Inferior parietal cortex (tissue), 1 donor: Measurements from ENCODE around the gene BMP6.
"Not testable (repeated sequence)": the region's sequence is repeated elsewhere in the genome, so short reads cannot be mapped to it uniquely, and the experiment has no call there.

Experiments used
- DNase-seq: peaks from one replicate; pipeline ENCODE4 v3.0.0-alpha.2; 2016; ENCODE audit errors: extremely low spot score

BMP6 gene

DNA sequence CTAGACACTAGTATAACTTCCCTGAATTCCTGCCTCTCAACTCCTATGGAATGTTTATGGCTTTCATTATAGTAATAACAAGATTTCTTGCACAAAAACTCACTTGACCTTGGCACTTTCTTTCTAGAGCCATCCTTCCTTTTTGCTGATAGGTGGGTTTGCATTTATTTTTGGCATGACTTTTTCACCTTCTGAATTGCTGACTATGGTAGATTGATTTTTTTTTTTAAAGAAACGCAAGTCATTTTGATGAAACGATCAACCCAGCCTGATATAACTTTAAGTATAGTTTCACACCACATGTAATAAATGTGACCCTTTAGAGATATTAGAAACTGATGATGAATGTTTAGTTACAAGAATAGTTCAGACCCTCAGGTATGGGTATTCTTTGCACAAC, 61.8 kb downstream of the BMP6 start:
- DNase-seq: no peak

- no peak for DNase-seq
These were observed 68.6 kb downstream of the BMP6 start for GRCh38 chr6:7794509-7794908.

DNA sequence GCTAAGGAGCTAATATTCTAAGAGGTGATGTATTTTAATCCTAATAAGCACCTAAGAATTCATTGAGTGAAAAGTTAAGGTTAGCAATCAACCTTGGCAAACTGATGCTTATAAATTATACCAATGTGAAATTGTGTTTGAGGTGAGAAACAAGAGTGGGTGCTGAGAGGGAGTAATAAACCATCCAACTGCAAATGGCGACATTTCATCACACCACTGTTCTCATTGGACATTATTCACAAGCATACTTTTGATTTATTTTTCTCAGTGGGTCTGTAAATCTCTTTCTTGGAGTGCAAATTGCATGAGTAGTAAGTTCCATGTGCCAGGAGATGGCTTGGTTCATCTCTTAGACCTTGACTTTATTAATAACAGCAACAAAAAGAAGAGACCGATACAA, 71.5 kb downstream of the BMP6 start:
- DNase-seq: no peak

DNA sequence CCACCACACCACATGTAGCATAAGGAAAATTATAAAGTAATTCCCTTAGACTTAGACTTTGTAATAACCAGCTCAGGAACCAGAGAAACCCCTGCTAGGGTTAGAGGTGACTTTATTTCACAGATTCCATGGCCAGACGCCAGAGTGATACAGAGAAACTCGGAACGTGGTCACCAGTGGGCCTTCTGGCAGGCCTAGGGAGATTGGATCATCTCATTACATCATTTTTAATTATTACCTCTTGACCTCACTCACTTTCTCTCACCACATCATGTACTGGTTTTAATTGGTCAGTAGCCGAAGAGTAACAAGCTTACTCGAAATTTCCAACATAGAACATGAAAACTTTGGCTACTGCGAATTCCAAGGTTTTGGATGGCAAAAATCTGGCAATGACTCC, 72.9 kb downstream of the BMP6 start:
- no peak for DNase-seq

DNA sequence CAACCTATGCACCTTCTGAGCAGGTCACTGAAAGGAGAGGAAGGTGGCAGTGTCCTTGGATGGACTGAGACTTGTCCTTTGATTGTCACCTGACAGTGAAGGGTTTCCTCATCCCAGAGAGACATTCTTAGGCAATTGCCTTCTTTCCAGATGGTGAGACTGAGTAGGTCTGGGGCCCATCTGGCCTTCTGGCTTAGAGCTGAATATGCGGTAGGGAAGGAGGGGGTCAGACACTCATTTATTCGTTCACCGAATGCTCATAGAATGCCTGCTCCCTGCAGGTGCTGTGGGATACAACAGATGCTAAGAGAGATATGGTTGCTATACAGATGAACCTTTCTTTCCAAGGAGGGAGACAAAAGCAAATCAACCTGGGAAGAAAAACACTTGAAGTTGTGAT, 76.8 kb downstream of the BMP6 start:
- no peak for DNase-seq

GRCh38 chr6:7803214-7803613, 77.3 kb downstream of the BMP6 start:
- DNase-seq: no peak

DNA sequence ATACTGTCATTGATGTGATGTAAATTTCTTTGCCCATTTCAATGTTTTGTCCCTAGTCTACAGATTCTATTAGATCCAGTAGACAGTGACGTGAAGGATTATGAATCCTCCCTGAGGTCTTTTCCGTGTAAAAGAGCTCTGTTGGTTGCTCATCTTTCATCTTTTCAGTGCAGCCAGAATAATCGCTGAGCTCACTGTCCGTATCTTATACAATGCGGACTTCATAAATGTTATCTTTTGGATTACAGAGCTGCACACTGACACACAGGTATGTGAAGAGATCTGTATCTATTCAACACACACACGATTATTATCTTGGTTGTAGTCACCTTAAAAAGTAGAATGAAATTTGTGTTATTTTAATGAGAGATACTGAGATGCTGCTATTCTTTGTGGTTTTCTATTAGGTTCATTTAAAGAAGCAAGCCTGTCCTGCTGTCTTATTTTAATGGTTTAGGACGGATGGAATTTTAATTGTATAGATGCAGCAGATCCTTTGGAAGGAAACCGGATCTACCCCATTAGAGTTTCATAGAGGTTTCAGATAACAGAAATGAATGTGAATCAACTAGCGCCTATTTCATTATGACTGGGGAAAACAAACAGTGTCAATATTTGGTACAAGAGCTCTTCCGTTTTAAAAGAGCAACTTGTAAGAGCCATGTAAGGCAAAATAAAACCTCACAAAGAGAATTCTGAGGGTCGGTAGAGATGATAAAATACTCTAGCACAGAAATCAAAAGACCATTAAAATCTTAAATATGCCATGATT, 79.4 kb downstream of the BMP6 start:
- DNase-seq: no peak

- no peak for DNase-seq
These were observed 79.9 kb downstream of the BMP6 start for GRCh38 chr6:7805850-7806214.

DNA sequence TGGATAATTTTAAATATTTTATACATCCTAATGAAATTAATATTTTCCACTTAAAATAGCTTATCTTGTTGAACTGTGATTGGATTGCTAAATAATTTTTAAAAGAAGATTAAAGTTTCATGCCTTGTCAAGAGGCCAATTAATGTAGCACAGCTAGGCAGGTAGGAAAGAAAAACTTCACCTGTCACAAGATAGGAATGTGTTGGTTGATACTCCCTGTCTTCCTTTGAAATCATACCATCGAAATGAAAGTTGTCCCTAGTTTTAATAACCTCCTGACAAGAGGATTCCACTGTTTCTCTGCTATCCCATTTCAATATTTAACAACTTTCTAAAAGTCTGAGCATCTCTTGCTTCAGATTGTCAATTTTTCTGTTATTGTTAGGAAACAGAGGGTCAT, 80.8 kb downstream of the BMP6 start:
- DNase-seq: no peak

- no peak for DNase-seq
These were observed 83.4 kb downstream of the BMP6 start for GRCh38 chr6:7809346-7809745.

DNA sequence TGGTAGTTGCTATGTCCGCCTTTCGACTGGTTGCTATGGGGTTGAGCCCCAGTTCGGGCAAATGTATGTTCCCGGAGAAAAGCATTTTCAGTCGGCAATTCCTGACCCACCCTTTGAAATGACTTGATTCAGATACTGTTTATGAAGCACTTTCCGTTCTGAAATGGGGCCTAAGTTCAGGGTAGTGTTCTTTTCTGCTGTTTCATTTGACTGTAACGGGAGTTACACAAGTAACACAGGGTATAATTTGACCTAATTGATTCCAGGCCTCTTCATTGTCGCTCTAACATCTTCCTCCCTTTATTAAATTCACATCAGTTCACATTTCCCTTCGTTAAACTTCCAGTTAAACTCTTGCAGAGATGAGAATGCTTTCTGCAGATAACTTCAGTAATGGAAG, 85.5 kb downstream of the BMP6 start:
- DNase-seq: no peak

GRCh38 chr6:7812623-7813022, 86.7 kb downstream of the BMP6 start:
- DNase-seq: no peak

DNA sequence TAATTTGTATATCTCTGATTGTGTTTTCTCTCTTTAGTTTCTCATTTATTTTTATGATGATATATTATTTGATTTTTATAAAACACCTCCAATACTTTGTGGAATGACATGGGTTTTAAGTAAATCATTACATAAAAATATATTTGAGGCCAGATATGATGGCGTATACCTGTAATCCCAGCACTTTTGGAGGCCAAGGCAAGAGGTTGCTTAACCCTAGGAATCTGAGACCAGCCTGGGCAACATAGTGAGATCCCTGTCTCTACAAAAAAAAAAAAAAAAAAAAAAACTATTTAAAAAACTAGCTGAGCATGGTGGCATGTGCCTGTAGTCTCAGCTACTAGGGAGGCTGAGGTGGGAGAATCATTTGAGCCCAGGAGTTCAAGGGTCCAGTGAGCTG, 87.3 kb downstream of the BMP6 start:
- DNase-seq: no peak

DNA sequence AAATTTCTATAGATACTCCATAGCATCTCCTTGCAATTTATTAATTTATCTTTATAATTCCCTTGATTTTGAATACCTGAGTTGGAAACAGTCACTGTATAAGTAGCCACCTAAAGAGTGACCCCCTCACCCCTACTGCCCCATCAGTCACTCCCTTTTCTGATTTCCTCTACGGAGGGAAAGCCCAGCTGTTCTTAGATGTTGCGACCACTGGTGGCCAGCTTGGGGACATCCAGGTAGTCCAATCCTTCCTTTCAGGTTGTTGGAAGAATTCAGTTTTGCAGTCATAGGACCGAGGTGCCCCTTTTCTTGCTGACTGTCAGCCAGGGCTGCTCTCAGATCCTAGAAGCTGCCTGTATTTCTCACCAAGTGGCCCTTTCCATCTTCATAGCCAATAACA, 87.8 kb downstream of the BMP6 start:
- DNase-seq: no peak

DNA sequence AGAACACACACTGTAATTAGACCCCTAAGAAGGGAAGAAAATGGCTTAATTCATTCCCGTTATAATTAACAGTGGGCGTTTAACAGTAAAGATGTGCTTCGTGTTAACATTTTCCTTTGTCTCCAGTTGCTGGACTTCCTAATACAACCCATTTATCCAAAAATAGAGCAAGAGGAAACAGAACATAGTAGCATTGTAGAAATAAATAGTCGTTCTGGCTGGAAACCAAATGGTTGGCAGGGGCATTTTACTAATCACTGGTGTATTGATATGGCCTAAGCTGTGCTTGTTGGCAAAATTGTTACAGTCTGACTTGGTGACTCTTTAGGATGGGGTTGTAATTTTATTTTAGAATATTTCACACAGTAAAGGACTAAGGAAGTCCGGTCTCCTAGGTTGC, 89.8 kb downstream of the BMP6 start:
- DNase-seq: no peak

DNA sequence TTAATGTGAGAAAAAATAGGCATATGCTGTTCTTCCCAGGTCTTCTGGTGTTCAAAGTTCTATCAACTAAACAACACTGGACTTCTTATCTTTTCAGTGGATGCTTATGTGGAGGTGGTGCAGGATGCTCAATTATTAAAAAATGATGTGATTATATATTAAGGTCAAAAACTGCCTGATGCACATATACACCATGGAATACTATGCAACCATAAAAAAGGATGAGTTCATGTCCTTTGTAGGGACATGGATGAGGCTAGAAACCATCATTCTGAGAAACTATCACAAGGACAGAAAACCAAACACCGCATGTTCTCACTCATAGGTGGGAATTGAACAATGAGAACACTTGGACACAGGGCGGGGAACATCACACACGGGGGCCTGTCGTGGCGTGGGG, 91.3 kb downstream of the BMP6 start:
- not testable (repeated sequence) for DNase-seq

- no peak for DNase-seq
These were observed 92.6 kb downstream of the BMP6 start for GRCh38 chr6:7818257-7819214.

GRCh38 chr6:7819431-7820015, 93.6 kb downstream of the BMP6 start:
- DNase-seq: no peak

DNA sequence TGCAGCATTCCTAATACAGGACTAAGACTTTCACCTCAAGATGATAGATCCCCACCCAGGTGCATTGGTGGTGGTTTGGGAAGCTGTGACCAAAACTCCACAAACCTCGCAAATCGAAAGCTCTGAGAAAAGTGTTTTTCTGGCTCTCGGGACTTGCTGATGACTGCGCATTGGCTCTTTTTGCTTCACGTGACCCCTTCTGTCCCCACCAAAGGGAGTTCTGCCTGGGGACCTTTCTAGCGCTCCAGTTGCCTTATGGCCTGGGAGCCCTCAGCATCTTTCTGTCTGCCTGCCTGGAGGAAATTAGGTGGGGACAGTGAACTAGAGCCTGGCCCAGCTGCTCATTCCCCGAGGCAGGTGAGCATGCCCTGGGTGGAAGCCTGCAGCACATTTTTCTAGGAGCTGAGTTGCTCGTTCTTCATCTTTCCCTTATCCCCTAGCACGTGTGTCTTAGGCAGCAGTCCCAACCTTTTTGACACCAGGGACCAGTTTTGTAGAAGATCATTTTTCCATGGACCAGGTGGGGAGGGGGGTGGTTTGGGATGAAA, 94.5 kb downstream of the BMP6 start:
- no peak for DNase-seq

- DNase-seq: no peak
These were observed 95.5 kb downstream of the BMP6 start for GRCh38 chr6:7821426-7821825.

GRCh38 chr6:7823552-7823951, 97.7 kb downstream of the BMP6 start:
- no peak for DNase-seq

GRCh38 chr6:7825986-7826385, 100.1 kb downstream of the BMP6 start:
- DNase-seq: no peak
